Bronchus fibroblast of lung (primary cell): ENCODE results near the gene GOLGA6L24. TPM values are rescaled to one million over a fixed set of nuclear protein-coding genes. Genes with fewer than 3 reads are reported as not detected.

Experiments
- total RNA-seq: library from RNA; depleted of rRNA; stranded (reverse); fragments of >200 nt; gene quantifications from 2 replicates; pipeline ENCODE4 v1.2.3, GENCODE V29; 2015

GOLGA6L24 gene, protein sequence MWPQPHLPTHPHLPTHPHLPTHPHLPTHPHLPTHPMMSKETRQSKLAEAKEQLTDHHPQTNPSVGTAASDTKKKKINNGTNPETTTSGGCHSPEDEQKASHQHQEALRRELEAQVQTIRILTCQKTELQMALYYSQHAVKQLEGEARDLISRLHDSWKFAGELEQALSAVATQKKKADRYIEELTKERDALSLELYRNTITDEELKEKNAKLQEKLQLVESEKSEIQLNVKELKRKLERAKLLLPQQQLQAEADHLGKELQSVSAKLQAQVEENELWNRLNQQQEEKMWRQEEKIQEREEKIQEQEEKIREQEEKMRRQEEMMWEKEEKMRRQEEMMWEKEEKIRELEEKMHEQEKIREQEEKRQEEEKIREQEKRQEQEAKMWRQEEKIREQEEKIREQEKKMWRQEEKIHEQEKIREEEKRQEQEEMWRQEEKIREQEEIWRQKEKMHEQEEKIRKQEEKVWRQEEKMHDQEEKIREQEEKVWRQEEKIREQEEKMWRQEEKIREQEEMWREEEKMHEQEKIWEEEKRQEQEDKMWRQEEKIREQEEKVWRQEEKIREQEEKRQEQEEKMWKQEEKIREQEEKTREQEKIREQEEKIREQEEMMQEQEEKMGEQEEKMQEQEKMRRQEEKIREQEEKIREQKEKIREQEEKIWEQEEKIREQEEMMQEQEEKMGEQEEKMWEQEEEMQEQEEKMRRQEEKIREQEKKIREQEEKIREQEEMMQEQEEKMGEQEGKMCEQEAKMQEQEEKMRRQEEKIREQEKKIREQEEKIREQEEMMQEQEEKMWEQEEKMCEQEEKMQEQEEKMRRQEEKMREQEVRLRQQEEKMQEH
- total RNA-seq = not detected in 2 replicates

DNA sequence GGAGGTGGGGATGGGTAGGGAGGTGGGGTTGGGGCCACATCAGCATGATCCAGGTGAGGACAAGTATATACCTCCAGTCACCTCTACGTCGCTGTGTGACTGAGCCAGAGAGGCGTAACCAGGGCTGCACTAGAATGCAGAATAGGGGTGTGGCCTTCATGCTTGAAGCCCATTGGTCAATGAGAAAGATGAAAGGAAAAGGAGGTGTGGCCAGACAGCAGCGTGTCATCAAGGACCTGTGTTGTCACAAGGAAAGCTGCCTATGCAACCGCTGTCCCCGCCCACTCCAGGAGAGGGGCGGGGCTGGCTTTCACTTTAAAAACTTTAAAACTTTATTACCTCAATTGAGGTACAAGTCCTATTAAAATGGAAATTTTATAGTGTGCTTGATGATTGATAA lies at the start of gene GOLGA6L24:
Gene GOLGA6L24, minus strand, starts transcription at position 101 of the 400 bp plus-strand sequence. Its CDS starts 61 bp downstream, at position 40.

DNA sequence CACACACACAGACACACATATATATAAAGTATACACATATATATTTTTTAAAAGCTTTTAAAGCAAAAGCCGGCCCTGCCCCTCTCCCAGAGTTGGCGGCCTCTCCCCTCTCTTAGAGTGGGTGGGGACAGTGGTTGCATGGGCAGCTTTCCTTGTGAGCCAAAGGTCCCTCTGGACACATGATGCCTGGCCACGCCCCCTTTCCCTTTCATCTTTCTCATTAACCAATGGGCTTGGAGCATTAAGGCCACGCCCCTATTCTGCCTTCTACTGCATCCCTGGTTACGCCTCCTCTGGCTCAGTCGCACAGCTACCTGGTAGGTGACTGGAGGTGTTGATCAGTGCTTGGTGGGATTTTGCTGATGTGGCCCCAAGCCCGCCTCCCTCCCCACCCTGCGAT lies 20.5 kb upstream of the GOLGA6L24 start, which contains the start of gene GOLGA8F:
Gene GOLGA8F, plus strand, starts transcription at position 301 of the 400 bp plus-strand sequence. Its CDS starts 98 bp downstream, at position 399.

DNA sequence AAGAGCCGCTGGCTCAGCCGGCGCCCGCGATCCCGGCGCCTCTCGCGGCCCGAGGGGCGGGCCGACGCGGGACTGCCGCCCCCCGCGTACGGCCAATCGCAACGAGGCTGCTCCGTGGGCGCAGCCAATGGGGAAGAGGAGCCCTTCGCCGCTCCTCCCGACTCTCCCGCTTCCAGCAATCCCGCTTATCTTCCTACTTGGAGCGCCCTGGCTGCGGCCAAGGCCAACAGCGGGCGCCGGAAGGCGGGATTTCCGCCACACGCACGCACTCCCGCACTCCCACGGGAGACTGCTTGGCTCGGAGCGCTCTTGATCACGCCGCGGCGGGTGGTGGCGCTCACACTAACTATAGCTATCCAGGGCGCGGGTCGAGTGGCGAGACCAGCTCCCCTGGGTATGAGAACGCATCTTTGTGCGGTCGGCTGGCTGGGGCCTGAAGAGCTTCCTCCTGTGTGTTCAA lies 35.7 kb downstream of the GOLGA6L24 start, which contains the start of gene HERC2:
Gene HERC2, minus strand, starts transcription at position 51 of the 460 bp plus-strand sequence. CDS start 746 bp downstream, outside the sequence.

Other genes with a start within 250 kb of the GOLGA6L24 start
- gene HERC2, start 35.9 kb downstream of the GOLGA6L24 start, total RNA-seq = 17.1 and 24.5 TPM in 2 replicates
- gene GOLGA8F, start 20.6 kb upstream of the GOLGA6L24 start, total RNA-seq = not detected in 2 replicates
- not detected in 2 replicates for gene GOLGA8G, start 174.9 kb upstream of the GOLGA6L24 start, total RNA-seq
- gene GOLGA6L25, start 195.5 kb upstream of the GOLGA6L24 start, total RNA-seq = not detected in 2 replicates